CD14-positive monocyte (primary cell): ENCODE results near the gene TTC3. TPM values are rescaled to one million over a fixed set of nuclear protein-coding genes. Genes with fewer than 3 reads are reported as not detected.
A peak's percentile ranks its signal among the peaks of the same experiment; 100 is the strongest.

ENCODE experiments used
- DNase-seq, 3 donors: peaks; one replicate each; pipeline ENCODE4 v3.0.0-alpha.2; 2011 to 2022
- H2AFZ ChIP-seq: 2 replicates; pipeline ENCODE4 v1.6.0; 2012; ENCODE audit warnings: mild to moderate bottlenecking, low read depth, low read length, inconsistent platforms; ENCODE audit not compliant: insufficient read depth, poor library complexity, severe bottlenecking
- H3K27ac ChIP-seq, 2 donors: 1 replicate in 1 of 2; 2 replicates in 1 of 2; pipeline ENCODE4 v1.5.1; 2012 to 2013; ENCODE audit warnings: low read length in 2 of 2, control low read depth in 1 of 2, inconsistent platforms in 1 of 2, low read depth in 1 of 2, mild to moderate bottlenecking in 1 of 2
- H3K27me3 ChIP-seq, 2 donors: one replicate each; pipeline versions ENCODE4 v1.6.0 to v1.6.1; 2011 to 2013; ENCODE audit warnings: low read length in 2 of 2; ENCODE audit not compliant: control insufficient read depth in 2 of 2, insufficient read depth in 2 of 2
- H3K36me3 ChIP-seq, 2 donors: replicated peaks in 1 of 2; 1 replicate in 1 of 2; 2 replicates in 1 of 2; pipeline versions ENCODE4 v1.5.1 to v1.6.1; 2012 to 2013; ENCODE audit warnings: low read length in 2 of 2, control low read depth in 1 of 2, inconsistent platforms in 1 of 2, mild to moderate bottlenecking in 1 of 2; ENCODE audit not compliant: insufficient read depth in 2 of 2, control insufficient read depth in 1 of 2
- H3K4me1 ChIP-seq, 2 donors: 1 replicate in 1 of 2; 2 replicates in 1 of 2; pipeline versions ENCODE4 v1.5.1 to v1.6.1; 2012 to 2013; ENCODE audit warnings: low read length in 2 of 2, control low read depth in 1 of 2, inconsistent platforms in 1 of 2, mild to moderate bottlenecking in 1 of 2, moderate library complexity in 1 of 2; ENCODE audit not compliant: insufficient read depth in 2 of 2, control insufficient read depth in 1 of 2
- H3K4me2 ChIP-seq: replicated peaks from 2 replicates; pipeline ENCODE3; 2012; ENCODE audit warnings: low read length, moderate library complexity, mild to moderate bottlenecking; ENCODE audit not compliant: poor library complexity, severe bottlenecking; ENCODE audit errors: extremely low read depth
- H3K4me3 ChIP-seq, 3 experiments: fragments of 200-600 bp in 1 of 3; sonication (generic) in 1 of 3; replicated peaks in 1 of 3; 1 replicate in 2 of 3; 2 replicates in 1 of 3; pipeline ENCODE4 v1.5.1; 2011 to 2013; ENCODE audit warnings: low read length in 3 of 3, mild to moderate bottlenecking in 3 of 3, control low read depth in 2 of 3, low read depth in 2 of 3, inconsistent platforms in 1 of 3, moderate library complexity in 1 of 3
- H3K79me2 ChIP-seq: 2 replicates; pipeline ENCODE4 v1.6.0; 2012; ENCODE audit warnings: mild to moderate bottlenecking, control low read depth, inconsistent platforms, low read length, moderate library complexity; ENCODE audit not compliant: insufficient read depth
- H3K9ac ChIP-seq: 2 replicates; pipeline ENCODE4 v1.6.0; 2017; ENCODE audit warnings: low read length, mild to moderate bottlenecking; ENCODE audit not compliant: insufficient read depth, poor library complexity, severe bottlenecking
- H3K9me3 ChIP-seq, 2 donors: replicated peaks in 1 of 2; 1 replicate in 1 of 2; 2 replicates in 1 of 2; pipeline versions ENCODE4 v1.5.1 to v1.6.1; 2012 to 2013; ENCODE audit warnings: low read length in 2 of 2, control low read depth in 1 of 2; ENCODE audit not compliant: control insufficient read depth in 1 of 2, insufficient read depth in 1 of 2
- H4K20me1 ChIP-seq: 2 replicates; pipeline ENCODE4 v1.6.0; 2012; ENCODE audit warnings: mild to moderate bottlenecking, low read length, control low read depth, moderate library complexity; ENCODE audit not compliant: insufficient read depth
- H3K27ac Mint-ChIP-seq, 7 donors: one replicate each; pipeline ENCODE4 v1.8.0; 2020; ENCODE audit warnings: mild to moderate bottlenecking in 7 of 7, mixed read lengths in 7 of 7, moderate library complexity in 6 of 7, inconsistent platforms in 2 of 7
- H3K27me3 Mint-ChIP-seq, 3 donors: one replicate each; pipeline ENCODE4 v1.8.0; 2021 to 2022; ENCODE audit warnings: low read depth in 3 of 3, mild to moderate bottlenecking in 3 of 3, mixed read lengths in 3 of 3, moderate library complexity in 3 of 3, inconsistent platforms in 1 of 3
- H3K36me3 Mint-ChIP-seq, 2 donors: one replicate each; pipeline ENCODE4 v1.8.0; 2020; ENCODE audit warnings: mixed read lengths in 2 of 2, inconsistent platforms in 1 of 2, mild to moderate bottlenecking in 1 of 2
- H3K4me1 Mint-ChIP-seq: one replicate; pipeline ENCODE4 v1.8.0; 2020; ENCODE audit warnings: mild to moderate bottlenecking, mixed read lengths
- H3K4me3 Mint-ChIP-seq, 2 donors: one replicate each; pipeline ENCODE4 v1.8.0; 2020; ENCODE audit warnings: mild to moderate bottlenecking in 2 of 2, mixed read lengths in 2 of 2, moderate library complexity in 1 of 2
- H3K9me3 Mint-ChIP-seq, 7 donors: one replicate each; pipeline ENCODE4 v1.8.0; 2020 to 2022; ENCODE audit warnings: mixed read lengths in 7 of 7, mild to moderate bottlenecking in 6 of 7, moderate library complexity in 6 of 7, inconsistent platforms in 2 of 7
- CTCF ChIP-seq: fragments of 200-600 bp; IDR thresholded peaks from one replicate; pipeline ENCODE4 v1.8.0; 2022; ENCODE audit warnings: antibody characterized with exemption, mild to moderate bottlenecking
- WGBS: methylation state at CpG from one replicate; pipeline ENCODE4 v1.1.5; 2013; ENCODE audit warnings: missing lambda C conversion rate; ENCODE audit not compliant: insufficient coverage; 5-methylcytosine and 5-hydroxymethylcytosine counted together
- intact Hi-C, 2 donors: fragments of 100-400 bp; cut with micrococcal nuclease; formaldehyde crosslinking; loops; one replicate each; pipeline versions ENCODE4 v1.15.0 to v1.15.1; 2023
- polyA plus RNA-seq, 3 donors: library from polyadenylated mRNA; depleted of rRNA in 1 of 3; unstranded in 2 of 3; stranded (reverse) in 1 of 3; fragments of 300-500 nt in 2 of 3; fragments of >200 nt in 1 of 3; fragmentation: Illumina TruSeq in 2 of 3; gene quantifications; 1 replicate in 2 of 3; 2 replicates in 1 of 3; pipeline ENCODE4 v1.2.3, GENCODE V29; 2012 to 2021
- small RNA-seq: library from RNA; depleted of rRNA; stranded (forward); fragments of <200 nt; gene quantifications from one replicate; pipeline ENCODE3, GENCODE V24; 2012; ENCODE audit warnings: low read depth; ENCODE audit not compliant: insufficient read length

TTC3 gene
- polyA plus RNA-seq, 3 donors: 9.6 to 35.4 (median 17.9) TPM

GRCh38 chr21:37251294-37251634, 178.2 kb downstream of the TTC3 start:
- Mint-ChIP-seq H3K4me3 (no peak overlapping the region), H3K27me3 (no peaks in the 10 kb centered on the region), H3K4me1 (peaks cover 31% of the 10 kb centered on the region), H3K27ac (peak overlapping the region; percentile 80 to 91 (median 88)), H3K9me3 (peaks cover 0 to 2% (median 0%) of the 10 kb centered on the region in 7 donors), H3K36me3 (peaks cover 4 to 7% of the 10 kb centered on the region in 2 donors)
- no peaks in the 10 kb centered on the region for H3K27me3 ChIP-seq
- H3K79me2 ChIP-seq: peaks cover 93% of the 10 kb centered on the region
- intact Hi-C loops: loop anchor here in 1 of 2 donors (2.0 kb wide), 1 partner anchor 14 kb away; no protein-coding TSS in a partner anchor
- H4K20me1 ChIP-seq: peaks cover 72% of the 10 kb centered on the region
- H3K27ac ChIP-seq: peak overlapping the region in 1 of 2 donors; percentile 52
- peak; percentile 23 for TF ChIP-seq CTCF
- no peaks in the 10 kb centered on the region for H3K36me3 ChIP-seq
- H2AFZ ChIP-seq: no peak overlapping the region
- H3K9ac ChIP-seq: no peak overlapping the region
- H3K4me3 ChIP-seq: no peak overlapping the region
- no CpG with 5 or more reads among the region's 2 CpGs for WGBS
- H3K4me2 ChIP-seq: peak overlapping the region; percentile 9
- no peaks in the 10 kb centered on the region for H3K9me3 ChIP-seq
- peaks cover 17 to 24% of the 10 kb centered on the region in 2 donors for H3K4me1 ChIP-seq
- peak; percentile 48 to 69 (median 65) for DNase-seq

Small RNAs within 50 kb of the gene (small RNA-seq; reads per million reads assigned to genes)
- gene RN7SL678P: not detected
- not detected for gene RNU6-696P

Other genes with a start within 250 kb of the TTC3 start
- 1 to 10 TPM; 2.1 to 3.1 (median 2.2) TPM for gene HLCS, start 106.6 kb upstream of the TTC3 start, polyA plus RNA-seq
- gene RIPPLY3, start 66.6 kb upstream of the TTC3 start, polyA plus RNA-seq: not detected
- gene PIGP, start 183 bp upstream of the TTC3 start, polyA plus RNA-seq: 10 to 100 TPM in 2 of 3 donors, 1 to 10 TPM in 1; 8.8 to 17.6 (median 10.6) TPM
- 10 to 100 TPM; 45.4 to 75.4 (median 69.3) TPM for gene VPS26C, start 194.1 kb downstream of the TTC3 start, polyA plus RNA-seq